HL-60 (cell line): ENCODE results near the gene HOXB8.

Experiments used
- DNase-seq, 2 experiments: peaks; one replicate each; pipeline ENCODE4 v3.0.0-alpha.2; 2010 to 2020; ENCODE audit warnings: low read depth in 1 of 2, low spot score in 1 of 2
- H3K27ac ChIP-seq: fragments of 250-450 bp; sonication (Bioruptor Pico); replicated peaks from 2 replicates; pipeline ENCODE4 v1.5.1; 2020; ENCODE audit warnings: mild to moderate bottlenecking, moderate library complexity
- H3K27me3 ChIP-seq: fragments of 250-450 bp; sonication (Bioruptor Pico); 2 replicates; pipeline ENCODE4 v1.5.1; 2021; ENCODE audit warnings: mild to moderate bottlenecking, moderate library complexity; ENCODE audit not compliant: insufficient read depth, poor library complexity, severe bottlenecking
- H3K4me3 ChIP-seq: replicated peaks from 2 replicates; pipeline ENCODE4 v1.5.1; 2011; ENCODE audit warnings: mild to moderate bottlenecking, control low read depth, low read length; ENCODE audit not compliant: insufficient read depth
- CTCF ChIP-seq: IDR thresholded peaks from one replicate; pipeline ENCODE4 v1.5.1; 2011; ENCODE audit warnings: low read length, control low read depth, inconsistent platforms; ENCODE audit not compliant: insufficient read depth
- GABPA ChIP-seq: IDR thresholded peaks from 2 replicates; pipeline ENCODE4 v1.6.1; 2012; ENCODE audit warnings: low read depth
- POLR2AphosphoS5 ChIP-seq: IDR thresholded peaks from 2 replicates; pipeline ENCODE4 v1.6.1; 2012; ENCODE audit warnings: low read depth
- REST ChIP-seq: IDR thresholded peaks from 2 replicates; pipeline ENCODE4 v1.6.1; 2012; ENCODE audit warnings: low read depth; ENCODE audit not compliant: insufficient replicate concordance
- SPI1 ChIP-seq: IDR thresholded peaks from 2 replicates; pipeline ENCODE4 v1.6.1; 2012; ENCODE audit warnings: low read depth, mild to moderate bottlenecking, borderline replicate concordance

Gene HOXB8

GRCh38 chr17:48643697-48644012 lies 28.6 kb upstream of the HOXB8 start:
- TF ChIP-seq SPI1 (no peak), CTCF (no peak), POLR2AphosphoS5 (no peak), REST (no peak), GABPA (no peak)
- H3K27me3 ChIP-seq: peaks cover 74% of the 10 kb centered on the region
- no peak overlapping the region for H3K27ac ChIP-seq
- no peak overlapping the region for H3K4me3 ChIP-seq
- DNase-seq: no peak

GRCh38 chr17:48642843-48643696 lies 28.0 kb upstream of the HOXB8 start:
- H3K27ac ChIP-seq: no peak overlapping the region
- no peak for DNase-seq
- TF ChIP-seq CTCF: no peak
- no peak for TF ChIP-seq GABPA
- no peak for TF ChIP-seq SPI1
- no peak for TF ChIP-seq REST
- TF ChIP-seq POLR2AphosphoS5: no peak
- H3K4me3 ChIP-seq: no peak overlapping the region
- H3K27me3 ChIP-seq: peaks cover 78% of the 10 kb centered on the region

GRCh38 chr17:48642059-48642842 lies 27.2 kb upstream of the HOXB8 start:
- no peak for TF ChIP-seq SPI1
- TF ChIP-seq CTCF: no peak
- no peak for TF ChIP-seq REST
- no peak for TF ChIP-seq GABPA
- TF ChIP-seq POLR2AphosphoS5: no peak
- H3K4me3 ChIP-seq: no peak overlapping the region
- H3K27ac ChIP-seq: no peak overlapping the region
- peaks cover 76% of the 10 kb centered on the region for H3K27me3 ChIP-seq
- DNase-seq: no peak
